Raji (cell line): ENCODE data around the gene SIX3.

Experiments used
- POLR2A ChIP-seq: IDR thresholded peaks from 2 replicates; pipeline ENCODE4 v1.6.1; 2011; ENCODE audit warnings: low read depth, low read length, control low read depth; ENCODE audit not compliant: insufficient read depth

SIX3 gene

GRCh38 chr2:44955593-44956392 lies 14.3 kb downstream of the SIX3 start:
- TF ChIP-seq POLR2A, result no peak

- no peak for TF ChIP-seq POLR2A
Measured at GRCh38 chr2:44956843-44957242, 15.3 kb downstream of the SIX3 start.

GRCh38 chr2:44957656-44958327 lies 16.3 kb downstream of the SIX3 start:
- TF ChIP-seq POLR2A, result no peak

- no peak for TF ChIP-seq POLR2A
Measured at GRCh38 chr2:44959855-44960254, 18.4 kb downstream of the SIX3 start.

- no peak for TF ChIP-seq POLR2A
Measured at GRCh38 chr2:44960871-44961270, 19.4 kb downstream of the SIX3 start.

GRCh38 chr2:44962176-44962695 lies 20.7 kb downstream of the SIX3 start:
- TF ChIP-seq POLR2A, result no peak

- TF ChIP-seq POLR2A, result no peak
Measured at GRCh38 chr2:44964752-44965236, 23.3 kb downstream of the SIX3 start.

- no peak for TF ChIP-seq POLR2A
Measured at GRCh38 chr2:44965684-44966083, 24.2 kb downstream of the SIX3 start.

- no peak for TF ChIP-seq POLR2A
Measured at GRCh38 chr2:44967056-44967455, 25.6 kb downstream of the SIX3 start.

- TF ChIP-seq POLR2A, result no peak
Measured at GRCh38 chr2:44967727-44968432, 26.4 kb downstream of the SIX3 start.

- TF ChIP-seq POLR2A, result no peak
Measured at GRCh38 chr2:44969936-44970335, 28.4 kb downstream of the SIX3 start.

- no peak for TF ChIP-seq POLR2A
Measured at GRCh38 chr2:44970846-44971450, 29.4 kb downstream of the SIX3 start.

GRCh38 chr2:44972771-44973535 lies 31.5 kb downstream of the SIX3 start:
- TF ChIP-seq POLR2A, result no peak

- no peak for TF ChIP-seq POLR2A
Measured at GRCh38 chr2:44974064-44974715, 32.7 kb downstream of the SIX3 start.
